Urinary bladder (tissue), 4 donors: ENCODE measurements around the gene ANKRD18B. TPM values are rescaled to one million over a fixed set of nuclear protein-coding genes. Genes with fewer than 3 reads are reported as not detected.
"Not testable (repeated sequence)": the region's sequence is repeated elsewhere in the genome, so short reads cannot be mapped to it uniquely, and the experiment has no call there.

Experiments
- DNase-seq: peaks from one replicate; pipeline ENCODE4 v3.0.0-alpha.2; 2015; ENCODE audit errors: extremely low spot score
- H3K27ac ChIP-seq: one replicate; pipeline ENCODE4 v1.5.1; 2013; ENCODE audit warnings: low read depth, mild to moderate bottlenecking, moderate library complexity
- H3K36me3 ChIP-seq: one replicate; pipeline ENCODE4 v1.6.1; 2013; ENCODE audit warnings: mild to moderate bottlenecking, moderate library complexity; ENCODE audit not compliant: insufficient read depth
- H3K4me1 ChIP-seq: one replicate; pipeline ENCODE4 v1.6.1; 2013; ENCODE audit warnings: mild to moderate bottlenecking, moderate library complexity; ENCODE audit not compliant: insufficient read depth
- H3K4me3 ChIP-seq: one replicate; pipeline ENCODE4 v1.5.1; 2013; ENCODE audit warnings: low read depth, low read length
- WGBS: extraction: QIAGEN DNeasy Blood & Tissue Kit; methylation state at CpG from one replicate; pipeline ENCODE4 v1.1.7; 2013; 5-methylcytosine and 5-hydroxymethylcytosine counted together
- polyA plus RNA-seq: library from polyadenylated mRNA; stranded (reverse); fragments of 200-250 nt; gene quantifications from one replicate; pipeline ENCODE4 v1.2.3, GENCODE V29; 2013
- total RNA-seq: library from RNA; depleted of rRNA; stranded (reverse); fragments of >200 nt; gene quantifications from one replicate; pipeline ENCODE4 v1.2.3, GENCODE V29; 2014
- donor health status: healthy with polysubstance abuse.
- donor health status: healthy.

The ANKRD18B gene
- total and polyA plus RNA-seq, 2 donors = 0.43 to 7.1 TPM

DNA sequence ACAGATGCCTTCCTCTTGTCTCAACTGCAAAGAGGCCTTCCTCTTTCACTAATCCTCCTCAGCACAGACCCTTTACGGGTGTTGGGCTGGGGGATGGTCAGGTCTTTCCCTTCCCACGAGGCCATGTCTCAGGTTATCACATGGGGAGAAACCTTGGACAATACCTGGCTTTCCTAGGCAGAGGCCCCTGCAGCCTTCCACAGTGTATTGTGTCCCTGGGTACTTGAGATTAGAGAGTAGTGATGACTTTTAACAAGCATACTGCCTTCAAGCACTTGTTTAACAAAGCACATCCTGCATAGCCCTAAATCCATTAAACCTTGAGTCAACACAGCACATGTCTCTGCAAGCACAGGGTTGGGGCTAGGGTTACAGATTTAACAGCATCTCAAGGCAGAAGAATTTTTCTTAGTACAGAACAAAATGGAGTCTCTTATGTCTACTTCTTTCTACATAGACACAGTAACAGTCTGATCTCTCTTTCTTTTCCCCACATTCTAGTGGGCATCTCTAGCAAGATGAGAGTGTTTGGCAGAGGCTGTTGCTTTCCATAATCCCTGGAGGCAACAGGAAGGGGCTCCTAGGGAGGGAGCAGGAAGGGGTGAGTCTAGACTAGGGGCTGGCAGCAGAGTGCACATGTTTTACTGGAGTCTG is 8.6 kb upstream of the ANKRD18B start:
- H3K27ac ChIP-seq, H3K4me3 ChIP-seq, H3K36me3 ChIP-seq, H3K4me1 ChIP-seq, DNase-seq: not testable (repeated sequence)
- 45% methylated on average over 2 of the region's 2 CpGs for WGBS

DNA sequence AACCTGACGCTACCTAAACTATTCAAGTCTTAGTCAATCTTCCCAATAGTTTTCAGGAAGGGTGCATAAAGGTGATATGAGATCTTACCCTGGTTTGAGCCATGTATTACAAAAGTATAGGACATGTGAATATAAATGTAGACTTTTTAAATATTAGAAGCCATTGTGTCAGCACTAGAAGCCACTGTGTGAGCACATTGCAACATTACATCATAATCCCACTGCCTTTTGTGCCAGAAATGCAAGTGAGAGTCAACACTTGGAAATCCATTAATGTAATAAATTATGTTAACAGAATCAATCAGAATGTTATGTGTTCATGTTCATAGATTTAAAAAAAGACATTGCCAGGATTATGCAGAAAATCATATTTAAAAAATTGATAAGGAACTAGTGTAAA is 7.7 kb upstream of the ANKRD18B start:
- 77% methylated on average over 1 of the region's 1 CpG for WGBS
- H3K27ac ChIP-seq, H3K36me3 ChIP-seq, H3K4me1 ChIP-seq, H3K4me3 ChIP-seq, DNase-seq: not testable (repeated sequence)

DNA sequence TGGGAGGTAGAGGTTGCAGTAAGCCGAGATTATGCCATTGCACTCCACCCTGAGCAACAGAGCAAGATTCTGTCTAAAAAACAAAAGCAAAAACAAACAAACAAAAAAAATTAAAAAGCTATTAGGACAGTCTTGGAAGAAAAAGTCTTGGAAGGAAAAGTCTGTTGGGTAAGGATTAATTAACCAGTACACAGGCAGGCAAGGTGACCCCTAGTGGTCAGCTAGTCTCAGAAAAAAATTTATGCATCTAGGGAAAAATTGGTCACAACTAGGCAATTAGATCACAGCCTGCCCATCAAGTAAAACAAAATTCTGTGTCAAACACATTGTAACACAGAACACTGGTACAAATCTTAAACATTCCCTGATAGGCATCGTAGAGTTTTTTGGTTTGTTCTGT is 6.7 kb upstream of the ANKRD18B start:
- Histone ChIP-seq H3K4me1 (no peaks in the 10 kb centered on the region), H3K27ac (no peak overlapping the region), H3K4me3 (no peak overlapping the region), H3K36me3 (no peaks in the 10 kb centered on the region)
- no peak for DNase-seq
- 82% methylated on average over 2 of the region's 2 CpGs for WGBS

DNA sequence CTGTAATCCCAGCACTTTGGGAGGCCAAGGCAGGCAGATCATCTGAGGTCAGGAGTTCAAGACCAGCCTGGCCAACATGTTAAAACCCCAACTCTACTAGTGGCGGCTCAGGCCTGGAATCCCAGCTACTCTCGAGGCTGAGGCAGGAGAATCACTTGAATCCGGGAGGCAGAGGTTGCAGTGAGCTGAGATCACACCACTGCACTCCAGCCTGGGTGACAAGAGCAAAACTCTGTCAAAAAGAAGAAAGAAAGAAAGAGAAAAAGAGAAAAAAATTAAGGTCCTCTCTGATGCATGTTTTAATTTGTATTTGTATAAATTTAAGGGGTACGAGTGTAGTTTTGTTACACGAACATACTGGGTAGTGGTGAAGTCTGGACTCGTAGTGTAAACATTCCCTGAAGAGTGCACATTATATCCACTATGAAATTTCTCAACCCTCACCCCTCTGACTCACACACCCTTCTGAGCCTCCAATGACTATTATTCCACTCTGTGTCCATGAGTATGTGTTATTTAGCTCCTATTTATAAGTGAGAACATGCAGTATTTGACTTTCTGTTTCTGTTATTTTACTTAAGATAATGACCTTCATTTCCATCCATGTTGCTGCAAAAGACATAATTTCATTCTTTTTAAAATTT is 6.0 kb upstream of the ANKRD18B start:
- 48% methylated on average over 6 of the region's 6 CpGs for WGBS
- not testable (repeated sequence) for DNase-seq, H3K4me3 ChIP-seq, H3K27ac ChIP-seq, H3K4me1 ChIP-seq, H3K36me3 ChIP-seq

DNA sequence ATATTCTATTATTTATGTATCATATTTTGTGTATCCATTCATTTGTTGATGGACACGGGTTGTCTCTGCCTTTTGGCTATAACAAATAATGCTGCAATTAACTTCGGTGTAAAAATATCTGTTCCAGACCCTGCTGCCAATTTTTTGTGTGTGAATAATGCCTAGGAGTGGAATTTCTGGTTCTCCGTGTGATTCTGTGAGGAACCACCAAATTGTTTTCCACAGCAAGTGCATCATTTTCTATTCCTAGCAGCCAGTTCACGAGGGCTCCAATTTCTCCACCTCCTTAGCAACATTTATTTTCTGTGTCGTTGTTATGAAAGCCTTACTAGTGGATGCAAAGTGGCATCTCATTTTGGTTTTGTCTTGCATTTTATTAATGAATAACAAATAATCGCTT is 2.2 kb upstream of the ANKRD18B start:
- not testable (repeated sequence) for H3K4me3 ChIP-seq, H3K4me1 ChIP-seq, H3K27ac ChIP-seq, DNase-seq, H3K36me3 ChIP-seq
- 69% methylated on average over 6 of the region's 6 CpGs for WGBS

DNA sequence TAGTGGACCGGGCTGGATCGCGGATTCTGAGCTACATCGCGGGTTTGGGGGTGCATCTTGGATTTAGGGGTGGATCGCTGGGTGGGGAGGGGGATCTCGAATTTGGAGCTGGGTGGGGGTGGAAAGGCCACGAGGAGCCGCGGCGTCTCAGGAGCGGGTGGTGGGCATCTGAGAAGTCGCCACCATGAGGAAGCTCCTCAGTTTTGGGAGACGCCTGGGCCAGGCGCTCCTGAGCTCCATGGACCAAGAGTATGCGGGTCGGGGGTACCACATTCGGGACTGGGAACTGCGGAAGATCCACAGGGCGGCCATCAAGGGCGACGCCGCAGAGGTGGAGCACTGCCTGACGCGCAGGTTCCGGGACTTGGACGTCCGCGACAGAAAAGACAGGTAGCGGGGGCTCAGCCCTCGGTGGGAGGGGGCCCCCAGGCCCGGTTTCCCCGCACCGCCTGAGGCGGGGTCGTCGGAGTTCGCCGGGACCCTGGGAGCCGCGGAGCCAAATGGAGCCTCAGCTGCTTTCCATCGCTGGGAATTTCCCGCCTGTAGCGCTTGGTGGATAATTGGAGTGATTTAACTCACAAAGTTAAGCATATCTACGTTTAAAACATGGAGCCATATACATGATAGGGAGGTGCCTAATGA is 376 bp downstream of the ANKRD18B start:
- Histone ChIP-seq H3K4me3 (peak overlapping the region; percentile 34), H3K36me3 (no peaks in the 10 kb centered on the region), H3K4me1 (no peaks in the 10 kb centered on the region), H3K27ac (no peak overlapping the region)
- DNase-seq = no peak
- WGBS = 2% methylated on average over 45 of the region's 45 CpGs

DNA sequence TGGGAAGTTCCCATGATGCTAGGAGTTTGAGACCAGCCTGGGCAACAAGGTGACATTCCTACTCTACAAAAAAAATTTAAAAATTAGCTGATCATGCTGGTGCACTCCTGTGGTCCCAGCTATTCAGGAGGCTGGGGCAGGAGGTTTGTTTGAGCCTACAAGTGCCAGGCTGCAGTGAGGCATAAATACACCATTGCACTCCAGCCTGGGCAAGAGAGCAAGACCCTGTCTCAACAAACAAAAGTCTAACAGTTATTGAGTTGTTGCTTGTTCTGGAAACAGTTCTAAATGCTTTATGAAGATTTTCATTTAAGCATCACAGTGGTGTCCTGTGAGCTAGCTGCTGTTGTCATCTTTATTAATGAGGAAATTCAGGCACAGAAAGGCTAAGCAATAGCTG is 4.0 kb downstream of the ANKRD18B start:
- not testable (repeated sequence) for H3K27ac ChIP-seq, H3K4me3 ChIP-seq, H3K4me1 ChIP-seq, DNase-seq, H3K36me3 ChIP-seq

DNA sequence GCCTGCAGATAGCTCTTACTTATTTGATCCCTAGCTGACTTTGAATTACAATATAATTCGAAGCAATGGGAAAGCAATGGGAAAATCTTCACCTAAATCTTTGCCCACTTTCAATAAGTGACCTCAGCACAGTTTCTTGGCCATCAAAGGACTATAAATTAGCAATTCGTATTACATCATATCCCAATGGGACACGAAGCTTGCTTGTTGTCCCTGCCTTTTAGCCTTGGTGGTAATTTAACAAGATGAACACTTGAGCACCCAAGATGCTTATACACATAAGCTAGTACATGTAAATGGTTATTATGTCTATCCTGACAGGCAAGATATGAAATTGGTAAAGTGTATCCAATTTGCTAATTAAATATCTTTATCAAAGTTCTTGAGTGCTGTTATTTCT is 9.9 kb downstream of the ANKRD18B start:
- H3K27ac ChIP-seq, DNase-seq, H3K36me3 ChIP-seq, H3K4me1 ChIP-seq, H3K4me3 ChIP-seq: not testable (repeated sequence)
- WGBS = 68% methylated on average over 3 of the region's 3 CpGs

DNA sequence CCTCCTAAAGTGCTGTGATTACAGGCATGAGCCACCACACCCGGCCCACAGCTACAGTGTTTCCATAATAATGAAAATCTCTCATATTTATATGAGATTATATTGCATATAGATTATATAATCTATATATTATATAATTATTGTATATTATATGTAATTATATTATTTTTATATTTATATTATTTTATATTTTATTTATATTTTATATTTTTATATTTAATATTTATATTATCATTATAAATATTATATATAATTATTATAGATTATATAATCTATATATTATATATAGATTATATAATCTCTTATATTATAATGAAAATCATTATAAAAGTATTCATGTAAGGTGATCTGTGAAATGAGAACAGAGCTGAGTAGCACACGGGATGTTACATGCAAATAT is 11.5 kb downstream of the ANKRD18B start:
- Histone ChIP-seq H3K4me1 (no peaks in the 10 kb centered on the region), H3K27ac (no peak overlapping the region), H3K36me3 (no peaks in the 10 kb centered on the region), H3K4me3 (no peak overlapping the region)
- WGBS = 90% methylated on average over 2 of the region's 2 CpGs
- no peak for DNase-seq

DNA sequence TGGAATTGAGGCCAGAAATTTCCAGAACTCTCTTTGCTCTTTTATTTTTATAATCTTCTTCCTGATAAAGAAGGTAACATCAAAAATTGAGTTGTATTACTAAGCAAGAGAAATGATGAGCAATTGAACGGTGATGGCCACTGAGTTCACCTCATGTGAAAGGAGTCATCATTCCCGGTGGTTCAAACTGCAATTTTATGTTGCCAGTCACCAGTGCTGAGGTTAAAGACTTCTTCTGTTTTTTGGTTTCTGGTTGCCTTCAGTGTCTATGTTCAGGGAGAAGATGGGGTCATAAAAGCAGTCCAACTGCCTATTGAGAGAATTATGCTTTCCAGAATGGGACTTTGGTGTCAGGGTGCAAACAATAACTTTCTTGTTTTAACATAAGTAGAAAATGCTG is 19.4 kb downstream of the ANKRD18B start:
- H3K4me1 ChIP-seq, H3K4me3 ChIP-seq, H3K36me3 ChIP-seq, DNase-seq, H3K27ac ChIP-seq: not testable (repeated sequence)
- 87% methylated on average over 2 of the region's 2 CpGs for WGBS

DNA sequence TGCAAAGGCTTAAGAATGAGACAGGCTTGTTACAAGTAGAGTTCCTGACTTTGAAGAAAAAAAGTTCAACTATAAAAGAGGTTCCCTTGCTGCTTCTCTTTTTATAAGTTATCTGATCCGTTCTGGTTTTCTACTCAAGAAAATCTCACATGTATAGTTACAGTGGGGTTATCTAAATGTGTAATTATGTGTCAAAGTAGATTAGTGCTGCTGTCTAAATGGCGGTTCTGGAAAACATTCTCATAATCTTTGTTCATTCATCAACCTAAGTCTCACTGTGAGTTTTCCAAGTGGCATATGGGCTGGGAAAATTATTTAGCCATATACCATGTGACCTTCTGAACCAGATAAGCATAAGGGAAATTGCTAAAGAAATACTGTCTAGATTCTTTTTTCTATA is 21.7 kb downstream of the ANKRD18B start:
- not testable (repeated sequence) for H3K4me1 ChIP-seq, H3K27ac ChIP-seq, DNase-seq, H3K4me3 ChIP-seq, H3K36me3 ChIP-seq
- 27% methylated on average over 2 of the region's 2 CpGs for WGBS

DNA sequence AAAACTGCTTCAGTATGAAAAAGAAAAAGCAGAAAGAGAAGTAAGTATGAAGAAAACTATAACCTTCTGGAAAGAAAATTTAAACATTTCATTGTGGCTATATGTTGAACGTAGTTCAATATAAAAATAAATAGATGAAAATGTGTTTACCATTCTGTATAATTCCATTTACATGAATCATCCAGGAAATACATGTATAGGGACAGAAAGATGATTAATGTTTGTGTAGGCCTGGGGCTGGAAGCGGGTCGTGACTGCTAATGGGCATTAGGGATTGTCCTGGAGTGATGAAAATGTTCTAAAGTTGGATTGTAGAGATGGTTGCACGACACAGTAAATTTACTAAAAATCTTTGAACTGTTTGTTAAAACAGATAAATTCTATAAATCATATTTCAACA is 24.8 kb downstream of the ANKRD18B start:
- not testable (repeated sequence) for H3K4me1 ChIP-seq, DNase-seq, H3K27ac ChIP-seq, H3K36me3 ChIP-seq, H3K4me3 ChIP-seq
- WGBS = 63% methylated on average over 4 of the region's 4 CpGs

DNA sequence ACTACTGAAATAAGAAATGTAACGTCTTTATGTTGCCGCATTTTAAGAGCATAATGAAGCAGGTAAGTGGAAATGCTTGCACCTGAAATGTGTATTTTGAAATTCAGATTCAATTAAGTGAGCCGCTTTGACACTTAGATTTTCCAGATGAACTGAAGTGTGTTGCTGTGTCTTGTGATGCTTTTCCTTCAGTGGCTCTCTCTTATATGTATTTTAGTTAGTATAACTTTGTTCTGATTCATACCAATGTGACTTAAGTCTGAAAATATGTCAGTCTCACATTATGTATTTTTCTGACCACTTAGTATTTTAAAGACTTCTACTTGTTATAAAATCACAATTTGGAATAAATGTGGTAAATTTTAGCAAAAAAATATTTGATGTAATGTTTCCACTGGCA is 25.4 kb downstream of the ANKRD18B start:
- not testable (repeated sequence) for DNase-seq, H3K27ac ChIP-seq, H3K4me1 ChIP-seq, H3K36me3 ChIP-seq, H3K4me3 ChIP-seq
- 88% methylated on average over 3 of the region's 3 CpGs for WGBS

DNA sequence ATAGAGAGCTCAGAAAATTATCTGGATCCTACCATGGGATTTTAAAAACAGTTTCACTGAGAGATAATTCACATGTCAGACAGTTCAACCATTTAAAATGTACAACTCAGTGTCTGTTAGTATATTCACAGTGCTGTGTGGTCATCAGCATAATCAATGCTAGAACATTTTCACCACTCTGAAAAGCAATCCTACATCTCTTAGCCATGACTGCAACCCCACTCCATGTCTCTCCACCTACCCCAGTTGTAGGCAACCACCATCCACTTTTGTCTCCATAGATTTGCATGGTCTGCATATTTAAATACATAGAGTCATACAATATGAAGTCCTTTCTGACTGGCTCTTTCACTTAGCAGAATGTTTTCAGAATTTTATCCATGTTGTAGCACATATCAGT is 27.1 kb downstream of the ANKRD18B start:
- not testable (repeated sequence) for H3K27ac ChIP-seq, H3K4me1 ChIP-seq, H3K4me3 ChIP-seq, DNase-seq, H3K36me3 ChIP-seq
